ENCODE results near the gene TCHH. TPM values are rescaled to one million over a fixed set of nuclear protein-coding genes. Genes with fewer than 3 reads are reported as not detected.

TCHH gene
- total RNA-seq, 1 experiment from 2014 or later: 0.05 TPM

- Histone ChIP-seq H3K9me3 (replicated peaks) (no peaks in the 10 kb centered on the region), H3K36me3 (no peaks in the 10 kb centered on the region), H3K27ac (no peak overlapping the region), H3K27me3 (replicated peaks) (peaks cover 8% of the 10 kb centered on the region; the same call in 1 of the 2 replicates), H3K4me3 (no peak overlapping the region), H3K4me1 (replicated peaks) (no peaks in the 10 kb centered on the region)
- DNase-seq (ENCODE audit: low read depth in 1 of 2, low spot score in 2 of 2): peak; percentile 28 to 55
These were observed 26.8 kb upstream of the TCHH start for GRCh38 chr1:152141971-152142584.

DNA sequence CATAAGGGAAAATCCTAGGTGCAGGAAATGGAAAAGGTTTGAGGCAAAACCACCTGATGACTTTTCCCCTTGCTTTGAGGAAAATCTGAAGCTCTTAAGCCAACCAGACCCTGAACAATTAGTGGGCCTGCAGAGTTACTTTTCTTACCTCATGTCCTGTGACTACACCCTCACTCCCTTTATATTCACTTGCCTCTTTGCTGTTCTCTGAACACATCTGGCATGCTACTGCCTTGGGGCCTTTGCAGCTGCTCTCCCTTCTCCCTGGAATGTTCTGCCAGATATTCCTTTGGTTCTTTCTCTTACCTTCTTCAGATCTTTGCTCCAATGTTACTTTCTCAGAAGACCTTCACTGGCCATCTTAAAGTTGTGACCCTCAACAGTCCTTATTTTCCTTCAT, 22.0 kb upstream of the TCHH start:
- no peaks in the 10 kb centered on the region for H3K36me3 ChIP-seq
- H3K4me1 ChIP-seq (replicated peaks): no peaks in the 10 kb centered on the region
- no peak for DNase-seq (ENCODE audit: low read depth in 1 of 2, low spot score in 2 of 2)
- H3K9me3 ChIP-seq (replicated peaks): no peaks in the 10 kb centered on the region
- H3K4me3 ChIP-seq: no peak overlapping the region
- H3K27ac ChIP-seq: no peak overlapping the region
- peaks cover 14% of the 10 kb centered on the region; the same call in 1 of the 2 replicates for H3K27me3 ChIP-seq (replicated peaks)

DNA sequence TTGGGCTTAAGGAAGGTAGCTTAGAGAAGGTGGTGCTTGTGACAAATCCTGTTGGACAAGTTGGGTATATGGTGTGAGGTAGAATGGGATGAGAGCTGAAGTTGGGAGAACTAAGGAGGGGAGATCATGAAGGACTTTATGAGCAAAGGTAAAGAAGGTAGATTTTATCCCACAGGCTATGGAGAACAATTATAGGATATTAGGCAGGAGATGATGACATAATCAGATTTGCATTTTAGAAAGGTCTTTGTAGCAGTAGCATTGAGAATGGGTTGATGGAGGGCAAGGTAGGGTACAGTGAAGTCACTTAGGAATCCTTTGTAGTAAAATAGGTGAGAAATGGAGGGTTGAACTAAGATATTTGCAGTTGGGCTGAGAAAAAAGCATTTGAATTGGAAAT, 14.9 kb upstream of the TCHH start:
- H3K4me3 ChIP-seq: no peak overlapping the region
- H3K27me3 ChIP-seq (replicated peaks): peaks cover 11% of the 10 kb centered on the region
- no peak overlapping the region for H3K27ac ChIP-seq
- no peaks in the 10 kb centered on the region for H3K9me3 ChIP-seq (replicated peaks)
- no peak for DNase-seq (ENCODE audit: low read depth in 1 of 2, low spot score in 2 of 2)
- H3K36me3 ChIP-seq: no peaks in the 10 kb centered on the region
- no peaks in the 10 kb centered on the region for H3K4me1 ChIP-seq (replicated peaks)

GRCh38 chr1:152127673-152128072, 12.4 kb upstream of the TCHH start:
- Histone ChIP-seq H3K36me3 (no peaks in the 10 kb centered on the region), H3K27me3 (replicated peaks) (peaks cover 8% of the 10 kb centered on the region), H3K9me3 (replicated peaks) (no peaks in the 10 kb centered on the region), H3K4me1 (replicated peaks) (no peaks in the 10 kb centered on the region), H3K4me3 (no peak overlapping the region), H3K27ac (no peak overlapping the region)
- DNase-seq (ENCODE audit: low read depth in 1 of 2, low spot score in 2 of 2): no peak

GRCh38 chr1:152125834-152126443, 10.7 kb upstream of the TCHH start:
- DNase-seq (ENCODE audit: low read depth in 1 of 2, low spot score in 2 of 2): no peak
- Histone ChIP-seq H3K9me3 (replicated peaks) (no peaks in the 10 kb centered on the region), H3K4me1 (replicated peaks) (no peaks in the 10 kb centered on the region), H3K36me3 (no peaks in the 10 kb centered on the region), H3K4me3 (no peak overlapping the region), H3K27ac (no peak overlapping the region), H3K27me3 (replicated peaks) (peaks cover 9% of the 10 kb centered on the region)

GRCh38 chr1:152118915-152119314, 3.7 kb upstream of the TCHH start:
- no peak overlapping the region for H3K27ac ChIP-seq
- no peak for DNase-seq (ENCODE audit: low read depth in 1 of 2, low spot score in 2 of 2)
- no peaks in the 10 kb centered on the region for H3K9me3 ChIP-seq (replicated peaks)
- H3K36me3 ChIP-seq: no peaks in the 10 kb centered on the region
- no peak overlapping the region for H3K4me3 ChIP-seq
- H3K4me1 ChIP-seq (replicated peaks): no peaks in the 10 kb centered on the region
- H3K27me3 ChIP-seq (replicated peaks): peaks cover 54% of the 10 kb centered on the region

DNA sequence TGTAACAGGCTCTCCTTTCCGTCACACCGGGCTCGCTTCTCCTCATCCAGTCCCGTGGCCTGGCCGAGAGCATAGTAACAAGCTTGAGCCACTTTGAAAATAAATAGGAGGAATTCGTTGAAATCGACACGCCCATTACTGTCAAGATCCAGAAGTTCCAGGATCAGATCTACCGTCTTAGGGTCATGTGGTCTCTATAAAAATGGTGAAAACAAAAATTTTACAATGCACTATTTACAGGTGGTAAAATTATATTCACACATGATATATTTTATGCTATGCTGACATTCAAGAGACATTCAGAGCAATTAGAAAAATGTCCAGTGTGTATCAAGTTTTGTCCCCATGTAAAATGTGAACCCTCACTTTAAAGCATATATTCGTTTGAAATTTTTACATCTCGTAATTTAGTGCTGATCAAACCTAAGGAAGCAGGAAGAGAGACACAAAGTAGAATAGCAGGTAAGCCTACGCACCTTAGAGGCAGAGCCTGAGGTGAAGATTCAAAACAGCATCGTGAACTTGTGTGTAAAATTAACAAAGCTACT, 2.3 kb downstream of the TCHH start:
- Histone ChIP-seq H3K27ac (no peak overlapping the region), H3K36me3 (no peaks in the 10 kb centered on the region), H3K4me1 (replicated peaks) (peaks cover 24% of the 10 kb centered on the region), H3K4me3 (no peak overlapping the region), H3K27me3 (replicated peaks) (peaks cover 84% of the 10 kb centered on the region), H3K9me3 (replicated peaks) (peaks cover 13% of the 10 kb centered on the region; the same call in 1 of the 2 replicates)
- no peak for DNase-seq (ENCODE audit: low read depth in 1 of 2, low spot score in 2 of 2)

DNA sequence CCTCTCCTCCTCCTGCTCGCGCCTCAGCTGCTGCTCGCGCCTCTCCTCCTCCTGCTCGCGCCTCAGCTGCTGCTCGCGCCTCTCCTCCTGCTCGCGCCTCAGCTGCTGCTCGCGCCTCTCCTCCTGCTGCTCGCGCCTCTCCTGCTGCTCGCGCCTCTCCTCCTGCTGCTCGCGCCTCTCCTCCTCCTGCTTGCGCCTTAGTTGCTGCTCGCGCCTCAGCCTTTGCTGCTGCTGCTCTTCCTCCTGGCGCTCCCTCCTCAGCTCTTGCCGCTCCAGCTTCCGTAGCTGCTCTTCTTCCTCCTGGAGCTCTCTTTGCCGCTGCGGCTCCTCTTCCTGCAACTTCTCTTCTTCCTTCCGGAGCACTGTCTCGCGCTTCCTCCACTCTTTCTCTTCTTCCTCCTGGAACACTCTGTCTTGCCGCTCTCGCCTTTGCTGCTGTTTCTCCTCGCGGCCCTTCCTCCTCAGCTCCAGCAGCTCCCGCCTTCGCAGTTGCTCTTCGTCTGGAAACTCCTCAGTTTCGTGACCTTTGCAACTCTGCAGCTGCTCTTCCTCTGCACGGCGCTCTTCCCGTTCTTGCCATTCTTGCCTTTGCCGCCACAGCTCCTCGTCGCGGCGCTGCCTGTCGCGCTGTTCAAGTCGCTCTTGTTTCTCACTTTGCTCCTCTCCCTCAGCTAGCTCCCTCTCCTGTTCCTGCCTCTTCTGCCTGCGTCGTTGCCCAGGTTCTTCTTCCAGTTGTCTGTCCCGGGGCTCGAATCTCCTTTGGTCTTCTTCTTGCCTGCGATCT, 3.0 kb downstream of the TCHH start:
- peak in 1 of 2 experiments; percentile 21 for DNase-seq (ENCODE audit: low read depth in 1 of 2, low spot score in 2 of 2)

DNA sequence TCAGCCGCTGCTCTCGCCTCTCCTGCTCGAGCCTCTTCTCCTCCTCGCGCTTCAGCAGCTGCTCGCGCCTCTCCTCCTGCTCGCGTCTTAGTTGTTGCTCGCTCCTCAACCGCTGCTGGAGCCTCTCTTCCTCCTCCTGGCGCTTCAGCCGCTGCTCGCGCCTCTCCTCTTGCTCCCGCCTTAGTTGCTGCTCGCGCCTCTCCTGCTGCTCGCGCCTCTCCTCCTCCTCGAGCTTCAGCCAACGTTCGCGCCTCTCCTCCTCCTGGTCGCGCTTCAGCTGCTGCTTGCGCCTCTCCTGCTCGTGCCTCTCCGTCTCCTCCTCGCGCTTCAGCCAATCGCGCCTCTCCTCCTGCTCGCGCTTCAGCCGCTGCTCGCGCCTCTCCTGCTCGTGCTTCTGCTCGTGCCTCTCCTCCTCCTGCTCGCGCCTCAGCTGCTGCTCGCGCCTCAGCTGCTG, 3.7 kb downstream of the TCHH start:
- Histone ChIP-seq H3K36me3 (no peaks in the 10 kb centered on the region), H3K4me3 (peak overlapping the region; percentile 34), H3K27ac (no peak overlapping the region), H3K4me1 (replicated peaks) (peaks cover 24% of the 10 kb centered on the region), H3K9me3 (replicated peaks) (peaks cover 13% of the 10 kb centered on the region; the same call in 1 of the 2 replicates), H3K27me3 (replicated peaks) (peaks cover 81% of the 10 kb centered on the region)
- DNase-seq (ENCODE audit: low read depth in 1 of 2, low spot score in 2 of 2): peak; percentile 44 to 63

More for the DNA sequence above, 3.0 kb downstream of the TCHH start:
- Histone ChIP-seq H3K9me3 (replicated peaks) (peaks cover 13% of the 10 kb centered on the region; the same call in 1 of the 2 replicates), H3K4me1 (replicated peaks) (peaks cover 24% of the 10 kb centered on the region), H3K36me3 (no peaks in the 10 kb centered on the region), H3K27me3 (replicated peaks) (peaks cover 81% of the 10 kb centered on the region), H3K4me3 (no peak overlapping the region), H3K27ac (no peak overlapping the region)

- Histone ChIP-seq H3K27ac (no peak overlapping the region), H3K9me3 (replicated peaks) (peaks cover 13% of the 10 kb centered on the region; the same call in 1 of the 2 replicates), H3K36me3 (no peaks in the 10 kb centered on the region), H3K4me3 (peak overlapping the region; percentile 34), H3K4me1 (replicated peaks) (peaks cover 24% of the 10 kb centered on the region), H3K27me3 (replicated peaks) (peaks cover 80% of the 10 kb centered on the region)
- peak; percentile 57 to 67 for DNase-seq (ENCODE audit: low read depth in 1 of 2, low spot score in 2 of 2)
These were observed 4.3 kb downstream of the TCHH start for GRCh38 chr1:152110860-152111514.

- Histone ChIP-seq H3K36me3 (no peaks in the 10 kb centered on the region), H3K27me3 (replicated peaks) (peaks cover 78% of the 10 kb centered on the region), H3K4me1 (replicated peaks) (peaks cover 24% of the 10 kb centered on the region), H3K27ac (no peak overlapping the region), H3K4me3 (peak overlapping the region; percentile 34), H3K9me3 (replicated peaks) (peaks cover 13% of the 10 kb centered on the region; the same call in 1 of the 2 replicates)
- peak; percentile 54 to 60 for DNase-seq (ENCODE audit: low read depth in 1 of 2, low spot score in 2 of 2)
These were observed 4.8 kb downstream of the TCHH start for GRCh38 chr1:152110365-152110859.

DNA sequence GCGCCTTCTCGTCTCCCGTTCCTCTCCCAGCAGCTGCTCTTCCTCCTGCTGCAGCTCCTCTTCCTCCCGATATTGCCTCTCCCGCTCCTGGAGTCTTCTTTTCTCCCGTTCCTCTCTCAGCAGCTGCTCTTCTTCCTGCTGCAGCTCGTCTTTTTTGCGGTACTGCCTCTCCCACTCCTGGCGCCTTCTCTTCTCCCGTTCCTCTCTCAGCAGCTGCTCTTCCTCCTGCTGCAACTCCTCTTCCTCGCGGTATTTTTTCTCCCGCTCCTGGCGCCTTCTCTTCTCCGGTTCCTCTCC, 5.3 kb downstream of the TCHH start:
- no peak overlapping the region for H3K4me3 ChIP-seq
- H3K4me1 ChIP-seq (replicated peaks): peaks cover 24% of the 10 kb centered on the region
- peaks cover 13% of the 10 kb centered on the region; the same call in 1 of the 2 replicates for H3K9me3 ChIP-seq (replicated peaks)
- H3K27me3 ChIP-seq (replicated peaks): peaks cover 76% of the 10 kb centered on the region
- no peak overlapping the region for H3K27ac ChIP-seq
- H3K36me3 ChIP-seq: no peaks in the 10 kb centered on the region
- no peak for DNase-seq (ENCODE audit: low read depth in 1 of 2, low spot score in 2 of 2)

GRCh38 chr1:152109231-152109997, 5.8 kb downstream of the TCHH start:
- Histone ChIP-seq H3K4me1 (replicated peaks) (peaks cover 24% of the 10 kb centered on the region), H3K27ac (no peak overlapping the region), H3K36me3 (no peaks in the 10 kb centered on the region), H3K4me3 (no peak overlapping the region), H3K9me3 (replicated peaks) (peaks cover 13% of the 10 kb centered on the region; the same call in 1 of the 2 replicates), H3K27me3 (replicated peaks) (peaks cover 70% of the 10 kb centered on the region)
- DNase-seq (ENCODE audit: low read depth in 1 of 2, low spot score in 2 of 2): no peak
